Adrenal gland (tissue), 5 donors: Measurements from ENCODE around the gene PHIP.

Source experiments
- POLR2A ChIP-seq, 2 donors: fragments of 450-650 bp; IDR thresholded peaks; one replicate each; pipeline ENCODE4 v1.6.1; 2017; ENCODE audit warnings: antibody characterized with exemption in 2 of 2, mild to moderate bottlenecking in 2 of 2, moderate library complexity in 1 of 2
- TF ChIP-seq, protein P1 (sequence below), 6 experiments: fragments of 450-650 bp in 4 of 6; fragments of 200-600 bp in 2 of 6; sonication (generic) in 1 of 6; IDR thresholded peaks; 1 replicate in 5 of 6; 2 replicates in 1 of 6; pipeline versions ENCODE4 v1.5.1 to v1.8.0; 2016 to 2021; ENCODE audit warnings: antibody characterized with exemption in 6 of 6, mild to moderate bottlenecking in 2 of 6, moderate library complexity in 1 of 6
- donor health status: DM: no; HTN: no; CAD: no.

- TF ChIP-seq, protein P1, sequence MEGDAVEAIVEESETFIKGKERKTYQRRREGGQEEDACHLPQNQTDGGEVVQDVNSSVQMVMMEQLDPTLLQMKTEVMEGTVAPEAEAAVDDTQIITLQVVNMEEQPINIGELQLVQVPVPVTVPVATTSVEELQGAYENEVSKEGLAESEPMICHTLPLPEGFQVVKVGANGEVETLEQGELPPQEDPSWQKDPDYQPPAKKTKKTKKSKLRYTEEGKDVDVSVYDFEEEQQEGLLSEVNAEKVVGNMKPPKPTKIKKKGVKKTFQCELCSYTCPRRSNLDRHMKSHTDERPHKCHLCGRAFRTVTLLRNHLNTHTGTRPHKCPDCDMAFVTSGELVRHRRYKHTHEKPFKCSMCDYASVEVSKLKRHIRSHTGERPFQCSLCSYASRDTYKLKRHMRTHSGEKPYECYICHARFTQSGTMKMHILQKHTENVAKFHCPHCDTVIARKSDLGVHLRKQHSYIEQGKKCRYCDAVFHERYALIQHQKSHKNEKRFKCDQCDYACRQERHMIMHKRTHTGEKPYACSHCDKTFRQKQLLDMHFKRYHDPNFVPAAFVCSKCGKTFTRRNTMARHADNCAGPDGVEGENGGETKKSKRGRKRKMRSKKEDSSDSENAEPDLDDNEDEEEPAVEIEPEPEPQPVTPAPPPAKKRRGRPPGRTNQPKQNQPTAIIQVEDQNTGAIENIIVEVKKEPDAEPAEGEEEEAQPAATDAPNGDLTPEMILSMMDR (IDR thresholded peaks at IDR 0.05): no peak
- TF ChIP-seq POLR2A (IDR thresholded peaks at IDR 0.05): no peak
Observed at GRCh38 chr6:79077715-79078074, 359 bp downstream of the PHIP start.
